ENCODE data around the gene CHDH. TPM values are rescaled to one million over a fixed set of nuclear protein-coding genes. Genes with fewer than 3 reads are reported as not detected.

The CHDH gene
- total and polyA plus RNA-seq, 11 donors, result 0.69 to 13.2 (median 4.9) TPM

- no peaks in the 10 kb centered on the region for H3K36me3 ChIP-seq
- H3K27me3 ChIP-seq, result no peaks in the 10 kb centered on the region
- no peak overlapping the region for H3K4me3 ChIP-seq
- DNase-seq (no peak), ATAC-seq (no peak)
- no peak overlapping the region for H3K27ac ChIP-seq
- intact Hi-C loops (cut with DNase I), result no loop called here
- WGBS, 4 donors, result 90 to 93% (median 91%) methylated on average over 18 of the region's 18 CpGs
- TF ChIP-seq CTCF (IDR thresholded peaks at IDR 0.05), result no peak
- no peak for TF ChIP-seq POLR2A (IDR thresholded peaks at IDR 0.05)
- H3K4me1 ChIP-seq, result peaks cover 0 to 17% (median 8%) of the 10 kb centered on the region in 12 donors
- H3K9me3 ChIP-seq, result no peaks in the 10 kb centered on the region
Measured at GRCh38 chr3:53803124-53803815, 42.9 kb downstream of the CHDH start.

GRCh38 chr3:53802256-53802880 is 43.9 kb downstream of the CHDH start:
- TF ChIP-seq CTCF (IDR thresholded peaks at IDR 0.05) (no peak), POLR2A (IDR thresholded peaks at IDR 0.05) (no peak)
- Histone ChIP-seq H3K27me3 (no peaks in the 10 kb centered on the region), H3K4me3 (no peak overlapping the region), H3K27ac (no peak overlapping the region), H3K9me3 (no peaks in the 10 kb centered on the region), H3K4me1 (peaks cover 0 to 12% (median 7%) of the 10 kb centered on the region in 12 donors), H3K36me3 (no peaks in the 10 kb centered on the region)
- intact Hi-C loops (cut with DNase I), result no loop called here
- DNase-seq (no peak), ATAC-seq (no peak)
- 78 to 89% (median 86%) methylated on average over 8 of the region's 8 CpGs for WGBS, 4 donors

- TF ChIP-seq CTCF (IDR thresholded peaks at IDR 0.05) (no peak), POLR2A (IDR thresholded peaks at IDR 0.05) (no peak)
- Histone ChIP-seq H3K27ac (no peak overlapping the region), H3K4me3 (no peak overlapping the region), H3K27me3 (peaks cover 0 to under 1% (median 0%) of the 10 kb centered on the region in 9 donors), H3K36me3 (no peaks in the 10 kb centered on the region), H3K9me3 (no peaks in the 10 kb centered on the region), H3K4me1 (peaks cover 0 to 6% (median 0%) of the 10 kb centered on the region in 12 donors)
- DNase-seq (no peak), ATAC-seq (no peak)
- WGBS, 4 donors, result 84 to 92% (median 88%) methylated on average over 9 of the region's 9 CpGs
- intact Hi-C loops (cut with DNase I), result no loop called here
Measured at GRCh38 chr3:53801319-53801718, 44.9 kb downstream of the CHDH start.

- no peak for TF ChIP-seq CTCF (IDR thresholded peaks at IDR 0.05)
- no peak for TF ChIP-seq POLR2A (IDR thresholded peaks at IDR 0.05)
- intact Hi-C loops (cut with DNase I), result no loop called here
- H3K4me1 ChIP-seq, result peaks cover 0 to 7% (median 0%) of the 10 kb centered on the region in 12 donors
- ATAC-seq (no peak), DNase-seq (no peak)
- WGBS, 4 donors, result 83 to 90% (median 86%) methylated on average over 16 of the region's 16 CpGs
- peaks cover 0 to 4% (median 0%) of the 10 kb centered on the region in 9 donors for H3K27me3 ChIP-seq
- no peak overlapping the region for H3K4me3 ChIP-seq
- no peaks in the 10 kb centered on the region for H3K9me3 ChIP-seq
- H3K27ac ChIP-seq, result no peak overlapping the region
- H3K36me3 ChIP-seq, result no peaks in the 10 kb centered on the region
Measured at GRCh38 chr3:53800041-53800906, 45.9 kb downstream of the CHDH start.

All from heart left ventricle (tissue), 16 donors.